UCSD-AML1 (cell line): ENCODE data around the gene FSTL1.
"Not testable (repeated sequence)": the region's sequence is repeated elsewhere in the genome, so short reads cannot be mapped to it uniquely, and the experiment has no call there.

ENCODE experiments used
- DNase-seq: peaks from one replicate; lab custom pipeline; 2025; ENCODE audit not compliant: unreplicated experiment; lab: John Stamatoyannopoulos, UW

FSTL1 gene

DNA sequence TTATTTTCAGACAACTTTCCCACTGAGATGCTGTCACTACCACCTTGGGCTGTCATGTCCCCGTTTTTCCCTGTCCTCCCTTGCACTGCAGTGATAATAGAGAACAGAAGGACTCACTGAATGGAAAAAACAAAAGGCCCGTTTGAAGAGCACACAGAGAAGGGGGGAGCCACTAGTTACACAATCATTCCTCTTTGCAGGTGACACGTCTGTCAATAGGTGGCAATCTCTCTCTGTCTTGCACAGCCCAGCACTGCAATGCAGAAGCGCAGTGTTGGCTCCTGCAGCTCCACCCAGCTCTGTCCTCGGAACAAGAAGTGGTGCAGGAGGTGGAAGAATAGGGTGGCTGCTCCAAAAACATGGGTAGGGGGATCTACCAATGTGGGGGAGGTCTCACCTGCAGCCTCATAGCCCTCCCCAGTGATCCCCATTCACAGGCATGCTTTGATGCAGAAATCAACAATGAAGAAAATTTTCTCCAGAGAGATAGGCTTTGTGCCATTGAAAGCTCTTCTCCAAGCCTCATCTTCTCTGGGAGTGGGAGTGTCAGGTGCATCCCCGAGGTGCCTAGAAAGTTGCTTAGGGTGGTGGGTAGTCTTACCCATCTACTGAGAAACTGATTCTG, 31.8 kb downstream of the FSTL1 start:
- peak; percentile 26 for DNase-seq

DNA sequence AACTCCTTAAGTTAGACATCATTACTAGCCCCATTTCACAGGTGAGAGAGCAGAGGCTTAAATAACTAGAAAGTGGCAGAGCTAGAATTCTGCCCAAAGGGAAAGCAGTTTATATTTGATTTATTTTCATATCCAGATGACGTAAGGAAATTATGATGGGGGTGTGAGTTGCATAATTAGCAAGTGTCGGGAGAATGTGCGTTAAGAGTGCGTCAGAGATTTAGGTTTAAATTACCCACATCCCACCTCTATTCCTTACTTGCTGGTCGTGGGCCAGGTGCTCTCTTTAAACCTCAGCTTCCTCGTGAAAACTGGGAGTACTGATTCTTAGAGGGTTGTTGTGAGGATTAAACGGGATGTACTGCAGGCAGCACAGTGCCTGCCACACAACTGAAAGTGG, 32.3 kb downstream of the FSTL1 start:
- no peak for DNase-seq

DNA sequence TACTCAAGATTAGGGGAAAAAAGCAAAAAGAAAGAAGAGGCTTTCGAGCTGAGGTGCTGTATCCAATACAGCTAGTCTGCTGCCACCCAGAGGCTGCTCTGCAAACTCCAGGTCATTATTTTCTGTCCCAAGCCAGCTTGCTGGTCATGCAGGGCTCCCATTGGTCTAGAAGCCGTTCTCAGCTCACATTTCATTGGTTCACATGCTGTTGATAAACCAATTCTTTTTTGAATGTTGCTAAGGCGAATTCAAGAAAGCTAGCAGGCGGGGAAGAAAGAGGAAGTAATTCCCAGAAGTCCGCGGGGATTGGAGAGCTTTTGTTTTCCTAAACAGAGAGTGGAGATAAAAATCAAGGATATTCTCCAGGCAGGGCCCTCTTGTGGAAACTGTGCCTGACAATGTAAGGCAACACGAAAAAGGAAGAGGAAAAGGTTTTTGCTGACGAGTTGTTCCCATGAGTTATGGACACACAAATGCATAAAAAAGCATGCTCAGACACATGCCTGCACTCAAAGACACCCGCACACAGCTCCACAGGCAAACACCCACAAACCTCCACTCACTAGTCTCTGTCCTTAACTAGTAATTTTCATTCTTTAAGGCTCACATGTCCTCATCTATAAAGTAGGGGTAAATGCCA, 33.4 kb downstream of the FSTL1 start:
- DNase-seq, result peak; percentile 81

DNA sequence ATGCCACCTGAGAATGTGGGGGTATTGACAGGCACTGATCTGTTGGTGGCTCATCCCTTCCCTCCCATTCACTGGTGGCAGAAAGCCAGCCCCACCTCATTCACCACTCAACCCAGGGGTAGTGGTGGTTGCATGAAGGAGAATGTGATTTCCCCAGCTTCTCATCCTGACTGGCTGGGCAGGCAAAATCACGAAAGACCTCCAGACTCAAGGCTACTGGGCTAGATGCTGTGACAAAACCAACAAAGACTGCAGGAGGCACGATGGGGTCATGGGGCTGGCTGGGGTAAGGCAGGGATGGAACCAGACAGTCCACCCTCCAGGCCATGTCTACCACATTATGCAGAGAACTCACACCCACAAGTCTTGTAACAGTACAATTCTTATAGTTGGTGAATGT, 33.9 kb downstream of the FSTL1 start:
- DNase-seq, result no peak

GRCh38 chr3:120415756-120416155, 35.0 kb downstream of the FSTL1 start:
- DNase-seq, result no peak

GRCh38 chr3:120410541-120410940, 40.3 kb downstream of the FSTL1 start:
- DNase-seq, result no peak

GRCh38 chr3:120410116-120410515, 40.7 kb downstream of the FSTL1 start:
- no peak for DNase-seq

DNA sequence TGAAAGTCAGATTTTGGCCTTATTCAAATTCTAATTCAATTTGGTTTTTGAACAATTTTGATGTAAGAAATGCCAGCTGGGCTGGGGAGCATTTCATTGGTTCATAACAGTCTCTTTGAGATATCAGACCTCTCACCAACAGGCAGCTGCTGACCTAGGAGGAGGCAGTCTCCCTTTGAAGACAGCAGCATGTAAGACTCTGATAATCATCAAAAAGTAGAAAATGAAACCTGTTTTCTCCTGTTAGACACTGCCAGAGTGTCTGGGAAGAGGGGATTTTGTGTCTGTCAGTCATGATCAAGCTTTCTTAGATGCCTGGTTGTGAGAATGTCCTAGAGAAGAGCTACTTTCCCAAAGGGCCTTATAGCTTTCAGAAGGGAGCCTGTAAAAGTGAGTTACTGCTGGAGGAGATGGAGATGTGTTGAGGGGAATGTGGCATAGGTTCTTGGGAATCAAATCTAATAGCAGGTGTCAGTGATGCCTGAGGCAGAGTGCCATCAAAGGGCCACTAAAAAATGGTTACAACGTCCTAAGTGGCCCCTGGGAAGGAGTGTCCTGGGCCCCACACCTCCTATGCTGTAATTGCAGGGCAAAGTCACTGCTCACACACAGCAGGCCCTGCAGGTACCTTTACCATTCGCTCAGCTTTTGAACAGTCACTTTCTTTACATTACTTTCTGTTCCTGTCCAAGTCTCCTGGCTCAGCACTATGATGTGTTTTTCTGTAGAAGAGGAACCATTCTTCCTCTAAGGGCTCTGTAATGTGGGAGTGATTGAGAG, 43.1 kb downstream of the FSTL1 start:
- DNase-seq, result no peak

DNA sequence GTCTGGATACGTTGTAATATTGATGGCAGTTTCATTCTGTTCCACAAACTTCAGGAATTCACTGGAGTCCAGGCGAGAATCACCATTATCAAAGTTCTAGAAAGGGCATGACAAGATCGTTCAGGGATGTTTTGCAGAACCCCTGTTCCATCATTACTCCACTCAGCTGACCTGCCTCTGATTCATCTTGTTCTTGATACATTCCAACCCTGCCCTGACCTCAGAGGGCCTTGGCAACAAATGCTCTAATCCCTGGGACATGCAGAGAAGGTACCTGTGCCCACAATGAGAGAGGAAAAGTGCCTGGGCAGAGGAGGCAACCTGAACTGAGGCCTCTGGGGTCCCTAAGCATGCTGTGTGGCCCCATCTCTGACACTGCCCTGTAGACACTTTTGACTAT, 45.9 kb downstream of the FSTL1 start:
- no peak for DNase-seq

GRCh38 chr3:120402257-120402656, 48.5 kb downstream of the FSTL1 start:
- DNase-seq, result no peak

- no peak for DNase-seq
Observed at GRCh38 chr3:120399372-120399771, 51.4 kb downstream of the FSTL1 start.

DNA sequence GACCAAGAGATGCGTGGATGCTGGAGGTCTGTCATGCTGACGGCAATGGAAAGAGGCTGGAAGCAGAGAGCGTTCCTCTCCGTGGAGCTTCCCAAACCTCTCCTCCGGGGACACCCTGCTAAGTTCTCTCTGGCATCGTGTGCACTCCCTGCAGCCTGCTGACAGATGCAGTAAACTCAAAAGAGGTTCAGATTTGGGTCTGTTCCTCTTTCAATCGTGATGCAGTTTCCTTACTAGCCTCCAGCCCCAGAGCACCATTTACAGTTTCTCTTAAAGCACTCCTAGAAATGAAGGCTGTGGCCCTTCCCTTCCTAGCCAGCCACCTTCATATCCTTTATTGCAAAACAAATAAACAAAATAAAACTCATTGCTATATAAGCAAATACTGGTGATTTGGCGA, 54.3 kb downstream of the FSTL1 start:
- DNase-seq, result no peak

DNA sequence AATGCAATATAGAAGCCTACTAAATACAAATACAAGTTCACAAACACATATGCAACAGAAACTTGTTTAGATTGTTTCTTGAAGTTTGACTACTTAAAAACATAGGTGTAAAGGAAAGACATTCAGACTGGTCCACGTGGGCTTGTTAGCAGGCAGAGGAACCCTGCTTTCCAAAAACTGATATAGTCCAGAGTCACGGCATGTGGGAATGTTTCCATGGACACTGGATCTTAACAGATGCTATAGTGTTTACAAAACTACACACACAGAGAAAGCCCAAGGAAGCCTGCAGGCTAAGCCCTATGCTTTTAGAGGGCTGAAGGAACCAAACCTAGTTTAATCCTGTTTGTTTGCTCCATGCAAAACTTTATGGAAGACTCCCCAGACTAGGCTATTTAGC, 56.4 kb downstream of the FSTL1 start:
- no peak for DNase-seq

DNA sequence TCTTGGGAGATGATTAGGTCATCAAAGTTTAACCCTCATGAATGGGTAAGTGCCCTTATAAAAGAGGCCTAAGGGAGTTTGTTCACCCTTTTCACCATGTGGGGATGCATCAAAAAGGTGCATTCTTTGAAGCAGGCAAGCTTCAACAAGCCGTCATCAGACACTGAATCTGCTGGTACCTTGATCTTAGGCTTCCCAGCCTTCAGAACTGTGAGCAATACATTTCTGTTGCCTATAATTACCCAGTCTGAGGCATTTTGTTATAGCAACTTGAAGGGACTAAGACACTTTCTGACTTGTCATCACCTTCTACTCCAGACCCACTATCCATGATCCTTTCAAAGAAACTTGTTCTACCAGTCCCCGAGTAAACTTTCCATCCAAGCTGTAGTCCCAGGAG, 57.0 kb downstream of the FSTL1 start:
- no peak for DNase-seq

GRCh38 chr3:120393243-120393642, 57.5 kb downstream of the FSTL1 start:
- no peak for DNase-seq

GRCh38 chr3:120382941-120383447, 67.8 kb downstream of the FSTL1 start:
- no peak for DNase-seq

GRCh38 chr3:120381503-120381902, 69.3 kb downstream of the FSTL1 start:
- no peak for DNase-seq

DNA sequence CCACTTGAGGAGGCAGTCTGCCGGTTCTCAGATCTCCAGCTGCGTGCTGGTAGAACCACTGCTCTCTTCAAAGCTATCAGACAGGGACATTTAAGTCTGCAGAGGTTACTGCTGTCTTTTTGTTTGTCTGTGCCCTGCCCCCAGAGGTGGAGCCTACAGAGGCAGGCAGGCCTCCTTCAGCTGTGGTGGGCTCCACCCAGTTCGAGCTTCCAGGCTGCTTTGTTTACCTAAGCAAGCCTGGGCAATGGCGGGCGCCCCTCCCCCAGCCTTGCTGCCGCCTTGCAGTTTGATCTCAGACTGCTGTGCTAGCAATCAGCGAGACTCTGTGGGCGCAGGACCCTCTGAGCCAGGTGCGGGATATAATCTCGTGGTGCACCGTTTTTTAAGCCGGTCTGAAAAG, 72.8 kb downstream of the FSTL1 start:
- not testable (repeated sequence) for DNase-seq

- no peak for DNase-seq
Observed at GRCh38 chr3:120370463-120370862, 80.3 kb downstream of the FSTL1 start.

- no peak for DNase-seq
Observed at GRCh38 chr3:120369037-120369467, 81.7 kb downstream of the FSTL1 start.

DNA sequence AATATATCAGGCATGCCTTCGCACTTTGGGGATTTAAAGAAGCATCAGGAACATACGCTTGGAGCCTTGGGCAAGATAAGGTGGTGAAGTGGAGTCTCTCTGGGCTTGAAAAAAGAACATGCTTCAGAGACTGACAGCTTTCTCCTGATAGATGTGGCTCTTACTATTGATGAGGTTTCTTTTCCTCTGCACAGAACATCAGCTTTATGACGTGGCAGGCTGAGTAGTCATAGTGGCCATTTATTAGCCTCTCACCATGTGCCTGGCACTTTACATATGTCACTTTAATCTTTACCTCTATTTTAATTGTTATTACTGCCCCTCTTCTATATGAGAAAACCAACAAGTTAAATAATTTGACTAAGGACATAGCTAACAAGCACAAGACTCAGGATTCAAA, 82.6 kb downstream of the FSTL1 start:
- DNase-seq, result no peak

DNA sequence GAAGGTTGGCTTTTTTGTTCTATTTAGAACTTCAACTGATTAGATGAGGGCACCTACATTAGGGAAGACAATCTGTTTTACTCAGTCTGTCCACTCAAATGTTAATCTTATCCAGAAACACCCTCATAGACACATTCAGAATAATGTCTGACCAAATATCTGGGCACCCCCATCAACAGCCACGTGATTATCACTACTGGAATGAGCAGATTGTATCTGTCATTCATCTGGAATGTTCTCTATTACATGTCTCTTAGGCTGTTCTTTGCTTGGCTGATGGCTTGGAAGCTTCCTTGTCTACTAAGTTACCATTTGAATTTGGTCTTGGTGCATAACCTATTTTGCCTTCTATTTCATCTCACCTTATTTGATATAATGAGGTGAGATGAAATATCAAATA, 86.0 kb downstream of the FSTL1 start:
- DNase-seq, result no peak
